Right lobe of liver (tissue), 4 donors: Measurements from ENCODE around the gene TRIP6.

Experiments
- CTCF ChIP-seq, 4 donors: fragments of 200-600 bp in 3 of 4; fragments of 450-650 bp in 1 of 4; IDR thresholded peaks; one replicate each; pipeline versions ENCODE4 v1.5.1 to v1.8.0; 2016 to 2022; ENCODE audit warnings: antibody characterized with exemption in 4 of 4, mild to moderate bottlenecking in 2 of 4
- POLR2A ChIP-seq: fragments of 450-650 bp; IDR thresholded peaks from one replicate; pipeline ENCODE4 v1.6.1; 2017; ENCODE audit warnings: antibody characterized with exemption, mild to moderate bottlenecking
- donor health status: DM: no; HTN: no; CAD: no.
- donor health status: DM: no; HTN: no; CAD: no.
- donor health status: DM: no; HTN: yes; CAD: no.

DNA sequence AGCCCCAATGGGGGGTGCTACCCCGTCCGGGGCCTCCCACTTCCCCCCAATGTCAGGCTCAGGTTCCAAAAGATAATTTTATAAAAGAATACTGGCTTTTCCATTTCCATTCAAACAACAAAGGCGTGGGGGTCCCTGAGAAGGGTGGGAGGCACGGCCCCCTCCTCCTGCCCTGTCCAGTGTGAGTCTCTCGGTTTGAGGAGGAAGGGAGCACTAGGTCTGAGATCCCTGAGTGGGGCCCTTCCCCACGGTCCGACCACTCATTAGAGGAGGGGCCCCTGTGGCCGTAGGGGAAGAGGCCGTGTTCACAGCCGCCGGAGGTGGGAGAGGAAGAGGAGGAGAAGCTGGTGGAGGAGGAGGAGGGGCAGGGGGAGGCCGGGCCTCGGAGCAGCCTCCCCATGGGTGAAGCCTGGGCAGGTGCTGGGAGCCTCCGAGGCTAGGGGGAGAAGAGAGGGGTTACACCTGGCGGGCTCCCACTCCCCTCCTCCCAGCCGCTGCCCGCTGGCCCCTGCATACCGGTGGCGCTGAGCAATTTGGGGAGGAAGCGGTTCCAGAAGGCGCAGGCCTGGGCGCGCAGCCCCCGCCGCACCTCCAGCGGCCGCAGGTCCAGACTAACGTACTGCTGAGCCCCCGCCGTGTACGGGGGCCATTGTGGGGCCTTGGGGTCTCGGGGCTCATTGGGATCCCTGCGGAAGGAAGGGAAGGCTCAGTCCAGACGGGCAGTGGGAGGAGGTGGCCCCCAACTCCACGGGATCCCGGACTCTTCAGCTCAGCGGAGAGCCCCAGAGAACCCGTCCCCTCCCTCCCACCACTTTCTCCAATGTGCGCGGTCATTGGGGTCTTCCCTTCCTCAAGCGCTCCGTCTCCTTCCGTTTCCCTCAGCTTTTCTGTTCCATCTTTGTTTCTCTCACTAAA is 23.7 kb downstream of the TRIP6 start:
- no peak for TF ChIP-seq POLR2A
- no peak for TF ChIP-seq CTCF (IDR thresholded peaks at IDR 0.05)
